ENCODE data around the gene JSRP1.

The JSRP1 gene

GRCh38 chr19:2237051-2237868 is 19.0 kb downstream of the JSRP1 start:
- H3K4me3 ChIP-seq (ENCODE audit: low read length) = peak overlapping the region; percentile 83
- no peak for DNase-seq (ENCODE audit: low read depth, low spot score)

- DNase-seq (ENCODE audit: low read depth, low spot score) = peak; percentile 95
- peak within 1 kb of the TSS; percentile 83 for H3K4me3 ChIP-seq (ENCODE audit: low read length)
Measured at GRCh38 chr19:2236314-2237050, 19.7 kb downstream of the JSRP1 start, which contains the start of the genes PLEKHJ1 and SF3A2. Gene PLEKHJ1 (minus strand): TSS chr19:2236329. CDS start chr19:2236248, 81 bp downstream. Gene SF3A2 (plus strand): TSS chr19:2236824. CDS start chr19:2243419, 6,595 bp downstream.

- peak overlapping the region; percentile 83 for H3K4me3 ChIP-seq (ENCODE audit: low read length)
- no peak for DNase-seq (ENCODE audit: low read depth, low spot score)
Measured at GRCh38 chr19:2236064-2236313, 20.2 kb downstream of the JSRP1 start.

DNA sequence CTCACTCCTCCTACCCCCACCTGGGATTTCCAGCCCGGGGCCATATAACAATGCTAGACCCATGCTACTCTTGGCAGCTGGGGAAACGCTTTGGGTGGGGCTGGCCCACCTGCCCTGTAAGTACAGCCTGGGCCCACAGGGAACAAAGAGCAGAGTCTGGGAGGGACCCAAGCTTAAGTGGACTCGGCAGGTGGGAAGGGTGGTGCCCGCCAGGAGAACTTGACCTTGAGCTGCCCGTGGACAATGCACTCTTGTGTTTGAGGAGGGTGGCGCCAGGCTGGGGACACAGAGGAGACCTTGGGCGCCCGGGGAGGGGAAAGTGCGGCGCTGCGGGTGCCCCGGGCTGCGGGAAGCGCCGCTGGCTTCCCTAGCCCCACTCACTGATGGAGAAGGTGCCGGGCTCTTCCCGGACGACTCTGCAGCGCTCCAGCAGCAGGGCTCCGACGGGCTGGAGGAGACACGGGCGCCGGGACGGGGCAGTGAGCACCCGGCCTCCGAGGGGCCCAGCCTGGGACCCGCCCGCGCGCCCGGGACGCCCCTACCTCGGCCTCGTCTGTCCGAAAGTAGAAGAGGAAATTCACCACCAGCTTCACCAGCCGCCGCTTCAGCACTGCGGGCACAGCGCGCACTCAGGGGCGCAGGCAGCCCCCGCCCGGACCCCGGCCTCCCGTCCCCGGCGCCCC is 20.7 kb downstream of the JSRP1 start:
- H3K4me3 ChIP-seq (ENCODE audit: low read length) = peak overlapping the region; percentile 83
- DNase-seq (ENCODE audit: low read depth, low spot score) = no peak

- peak overlapping the region; percentile 83 for H3K4me3 ChIP-seq (ENCODE audit: low read length)
- no peak for DNase-seq (ENCODE audit: low read depth, low spot score)
Measured at GRCh38 chr19:2234996-2235380, 21.2 kb downstream of the JSRP1 start.

DNA sequence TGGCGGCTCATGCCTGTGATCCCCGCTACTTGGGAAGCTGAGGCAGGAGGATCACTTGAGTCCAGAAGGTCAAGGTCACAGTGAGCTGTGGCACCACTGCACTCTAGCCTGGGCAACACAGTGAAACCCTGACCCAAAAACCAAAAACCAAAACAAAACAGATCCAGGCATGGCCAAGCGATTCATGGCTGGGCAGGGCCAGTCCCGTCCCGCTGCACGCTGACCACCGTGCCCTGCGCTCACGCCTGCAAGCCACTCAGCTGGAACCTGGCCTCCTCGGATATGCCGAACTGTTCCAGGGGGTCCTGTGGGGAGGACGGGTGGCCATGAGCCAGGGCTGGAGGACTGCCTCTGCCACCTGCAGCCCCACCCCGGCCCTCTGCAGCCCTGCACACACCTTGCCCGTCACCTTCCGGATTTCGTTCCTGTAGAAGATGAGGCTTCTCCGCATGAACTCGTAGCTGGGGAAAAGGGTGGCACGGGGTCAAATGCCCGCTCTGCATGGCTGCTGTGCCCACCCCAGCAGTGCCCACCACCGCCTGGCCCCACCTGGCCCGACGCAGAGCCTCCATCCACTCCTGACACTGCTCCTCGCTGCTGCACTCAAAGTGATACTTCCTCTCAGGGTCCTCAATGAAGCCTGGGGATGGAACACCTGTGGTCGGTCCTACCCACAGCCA is 22.5 kb downstream of the JSRP1 start:
- H3K4me3 ChIP-seq (ENCODE audit: low read length) = no peak overlapping the region
- no peak for DNase-seq (ENCODE audit: low read depth, low spot score)

DNA sequence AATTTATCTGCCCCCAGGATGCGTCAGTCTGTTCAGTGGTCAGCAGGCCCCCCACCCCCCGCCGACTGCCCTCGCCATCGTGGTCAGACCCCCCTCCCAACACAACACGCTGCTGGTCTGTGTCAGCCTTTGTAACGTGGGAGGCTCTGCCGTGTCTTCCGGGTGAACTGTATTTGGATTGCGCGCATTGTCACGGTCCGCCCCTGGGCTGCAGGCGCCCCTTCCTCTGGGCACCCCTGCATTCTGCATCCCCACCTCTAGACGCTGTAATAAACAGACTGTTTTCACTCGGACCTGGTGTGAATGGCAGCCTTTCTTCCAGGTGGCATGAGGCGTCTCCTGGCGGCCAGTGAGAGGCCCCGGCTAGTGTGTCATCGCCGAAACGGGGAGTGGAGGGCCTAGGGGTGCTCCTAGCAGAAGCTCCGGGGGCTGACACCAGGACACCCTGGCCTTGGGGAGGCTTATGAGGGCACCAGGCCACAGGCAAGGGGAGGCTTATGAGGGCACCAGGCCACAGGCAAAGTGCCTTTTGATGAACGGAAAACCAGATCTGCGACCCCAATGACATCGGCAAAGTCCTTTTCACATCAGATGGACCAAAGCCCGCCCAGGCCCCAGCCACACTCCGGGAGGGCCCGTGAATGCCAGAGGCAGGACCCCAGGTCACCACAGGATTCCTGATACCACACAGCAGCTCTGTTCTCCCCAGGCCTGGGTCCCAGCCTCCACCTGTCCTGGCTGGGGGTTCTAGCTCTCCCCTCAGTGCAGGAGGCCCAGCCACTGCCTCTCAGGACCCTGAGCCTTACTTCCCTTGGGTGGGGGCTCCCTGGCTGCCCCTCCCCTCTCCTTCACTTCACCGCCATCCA is 23.7 kb downstream of the JSRP1 start:
- no peak overlapping the region for H3K4me3 ChIP-seq (ENCODE audit: low read length)
- DNase-seq (ENCODE audit: low read depth, low spot score) = no peak

DNA sequence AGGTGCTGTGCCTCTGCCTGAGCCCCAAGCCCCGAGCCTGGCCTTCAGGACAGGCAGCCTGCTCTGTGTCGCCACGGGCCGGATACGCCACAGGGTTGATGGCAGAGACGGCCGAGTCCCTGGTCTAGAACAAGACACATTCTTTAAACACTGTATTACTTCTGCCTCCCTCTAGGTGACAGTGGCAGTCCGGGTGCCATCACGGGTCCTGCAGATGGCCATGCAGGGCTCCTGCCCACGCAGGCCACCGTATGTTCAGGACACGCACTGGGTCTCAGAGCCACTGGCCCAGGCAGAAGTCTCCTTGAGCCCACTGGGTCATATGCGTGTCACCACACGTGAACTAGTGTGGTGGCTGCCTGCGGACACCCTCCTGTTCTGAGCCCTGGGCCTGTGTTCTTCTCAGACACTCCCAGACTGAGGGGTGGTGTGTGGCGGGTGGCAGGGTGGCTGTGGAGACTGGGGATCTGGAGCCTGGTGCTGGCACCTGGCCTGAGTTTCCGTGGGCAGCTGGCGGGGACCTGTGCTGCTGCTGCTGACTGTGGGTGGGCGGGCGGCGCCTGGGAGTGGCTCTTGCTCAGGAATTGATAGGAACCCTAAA is 24.5 kb downstream of the JSRP1 start:
- DNase-seq (ENCODE audit: low read depth, low spot score) = no peak
- no peak overlapping the region for H3K4me3 ChIP-seq (ENCODE audit: low read length)

- DNase-seq (ENCODE audit: low read depth, low spot score) = no peak
- no peak overlapping the region for H3K4me3 ChIP-seq (ENCODE audit: low read length)
Measured at GRCh38 chr19:2230807-2231533, 25.2 kb downstream of the JSRP1 start.

DNA sequence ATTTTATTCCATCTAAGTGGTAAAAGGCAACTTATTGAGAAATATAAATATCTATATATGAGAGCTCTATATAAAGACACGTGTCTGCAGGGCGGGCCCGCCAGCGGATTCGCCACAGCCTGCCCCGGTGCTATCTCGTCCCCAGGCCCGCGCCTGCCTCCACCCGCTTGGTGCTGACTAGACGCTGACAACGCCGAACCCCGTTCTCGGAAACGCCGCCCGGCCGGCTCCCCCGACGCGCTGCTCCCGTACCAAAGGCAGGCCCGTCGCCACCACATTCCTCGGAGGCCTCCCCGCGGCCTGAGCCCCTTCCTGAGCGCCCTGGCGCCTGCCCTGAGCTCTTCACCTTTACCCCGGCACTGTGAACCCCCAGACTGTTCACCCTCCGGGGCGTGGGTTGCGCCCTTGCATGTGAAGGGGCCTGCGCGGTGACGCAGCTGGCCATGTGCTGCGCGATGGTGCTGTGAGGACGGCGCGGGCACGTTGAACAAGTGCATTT is 26.1 kb downstream of the JSRP1 start:
- no peak overlapping the region for H3K4me3 ChIP-seq (ENCODE audit: low read length)
- DNase-seq (ENCODE audit: low read depth, low spot score) = no peak

DNA sequence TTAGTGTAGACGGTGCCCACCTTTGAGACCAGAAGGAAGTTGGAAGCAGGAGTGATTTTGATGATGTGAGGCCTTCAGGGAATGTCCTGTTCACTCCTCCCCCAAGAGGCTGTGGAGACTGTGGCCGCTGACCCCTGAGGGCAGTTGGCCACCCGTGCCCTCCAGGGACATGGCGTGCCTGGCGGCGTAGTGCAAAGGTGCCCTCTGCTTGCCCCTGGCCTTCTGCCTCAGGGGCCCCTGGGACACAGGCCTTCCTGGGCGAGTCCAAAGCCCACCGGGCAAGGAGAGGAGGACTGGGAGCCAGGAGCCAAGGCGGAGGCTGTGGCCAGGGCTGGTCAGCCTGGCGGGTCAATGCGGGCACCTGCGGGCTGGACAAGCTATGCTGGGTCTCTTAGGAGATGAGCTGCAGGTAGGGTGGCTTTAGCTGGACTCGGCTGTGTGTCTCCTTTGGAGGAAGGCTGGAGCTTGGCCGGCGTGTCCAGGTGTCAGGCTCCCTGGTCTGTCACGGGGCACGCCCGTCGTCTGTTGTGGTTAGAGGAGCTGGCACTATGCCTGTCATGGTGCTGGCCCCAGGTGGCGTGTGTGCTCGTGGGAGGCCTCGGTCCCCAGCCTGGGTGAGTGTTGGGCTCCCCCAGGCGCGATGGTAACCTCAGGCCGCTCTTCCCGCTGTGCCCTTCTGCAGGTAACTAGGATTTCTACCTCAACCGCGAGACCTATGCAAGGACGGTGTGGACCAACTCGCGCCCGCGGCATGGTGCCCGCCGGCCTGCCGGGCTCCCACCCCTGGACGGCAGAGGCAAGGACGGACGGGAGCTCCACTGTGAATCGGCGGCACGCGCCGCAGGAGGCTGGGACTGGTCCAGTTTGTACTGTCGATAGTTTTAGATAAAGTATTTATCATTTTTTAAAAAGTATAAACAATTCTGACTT is 26.8 kb downstream of the JSRP1 start:
- H3K4me3 ChIP-seq (ENCODE audit: low read length) = no peak overlapping the region
- no peak for DNase-seq (ENCODE audit: low read depth, low spot score)

DNA sequence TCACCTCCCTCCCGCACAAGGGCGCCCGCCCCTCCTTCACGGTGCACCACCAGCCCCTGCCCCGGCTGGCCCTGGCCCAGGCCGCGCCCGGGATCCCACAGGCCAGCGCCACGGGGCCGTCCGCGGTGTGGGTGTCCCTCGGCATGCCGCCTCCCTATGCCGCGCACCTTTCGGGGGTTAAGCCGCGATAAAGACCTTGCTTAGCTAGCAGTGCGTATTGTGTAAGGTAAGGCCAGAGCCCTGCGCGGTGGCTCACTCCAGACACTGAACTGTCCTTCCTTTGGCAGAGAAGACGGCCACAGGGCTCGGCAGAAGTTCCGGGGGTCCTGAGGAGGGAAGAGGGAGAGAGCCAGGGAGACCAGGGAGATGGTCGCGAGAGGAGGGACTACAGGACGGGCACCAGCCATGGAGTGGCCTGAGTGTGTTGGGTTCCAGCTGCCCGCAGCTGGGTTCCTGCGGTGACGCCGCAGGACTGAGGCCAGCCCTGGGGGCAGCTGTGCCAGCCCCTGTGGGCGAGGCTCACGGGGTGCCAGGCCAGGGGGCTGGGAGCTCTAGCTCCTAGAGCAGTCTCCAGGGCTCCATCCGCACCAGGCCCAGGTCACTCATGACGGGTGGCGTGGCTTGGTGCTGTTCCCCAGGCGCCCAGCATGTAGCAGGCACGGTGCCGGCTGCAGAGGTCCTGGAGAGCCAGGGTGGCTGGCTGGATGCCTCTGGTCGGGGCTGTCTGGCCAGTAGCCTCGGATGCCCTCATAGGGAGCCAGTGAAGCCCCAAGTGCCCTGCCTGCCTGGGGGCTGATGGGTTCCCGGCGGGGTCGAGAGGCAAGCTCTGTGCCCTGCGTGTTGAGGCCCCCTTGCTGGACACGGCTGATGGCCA is 27.8 kb downstream of the JSRP1 start:
- H3K4me3 ChIP-seq (ENCODE audit: low read length) = no peak overlapping the region
- DNase-seq (ENCODE audit: low read depth, low spot score) = no peak

DNA sequence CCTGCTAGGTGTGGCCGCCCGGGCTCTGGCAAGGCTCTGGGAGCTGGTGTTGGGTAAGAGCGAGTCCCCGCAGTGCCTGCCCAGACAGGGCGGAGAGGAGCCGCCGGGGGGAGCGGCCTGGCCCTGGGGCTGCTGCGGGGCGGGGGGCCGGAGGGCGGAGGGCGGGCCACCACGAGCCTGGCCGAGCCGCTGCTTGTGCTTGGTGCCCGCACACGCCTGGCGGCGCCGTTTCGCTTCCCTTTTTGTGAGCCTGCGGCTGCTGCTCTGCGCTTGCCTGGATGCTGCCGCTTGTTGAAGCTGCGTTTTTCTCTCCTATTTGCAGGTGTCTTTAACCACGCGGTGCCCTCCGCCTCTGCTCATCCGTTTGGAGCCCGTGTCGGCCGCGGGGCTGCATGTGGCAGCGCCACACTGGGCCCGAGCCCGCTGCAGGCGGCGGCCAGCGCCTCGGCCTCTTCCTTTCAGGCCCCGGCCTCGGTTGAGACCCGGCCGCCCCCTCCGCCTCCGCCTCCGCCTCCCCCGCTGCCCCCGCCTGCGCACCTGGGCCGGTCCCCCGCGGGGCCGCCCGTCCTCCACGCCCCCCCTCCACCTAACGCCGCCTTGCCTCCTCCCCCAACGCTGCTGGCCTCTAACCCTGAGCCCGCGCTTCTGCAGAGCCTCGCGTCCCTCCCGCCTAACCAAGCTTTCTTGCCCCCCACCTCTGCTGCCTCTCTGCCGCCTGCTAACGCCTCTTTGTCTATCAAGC is 28.6 kb downstream of the JSRP1 start:
- no peak for DNase-seq (ENCODE audit: low read depth, low spot score)
- H3K4me3 ChIP-seq (ENCODE audit: low read length) = no peak overlapping the region

- no peak for DNase-seq (ENCODE audit: low read depth, low spot score)
- no peak overlapping the region for H3K4me3 ChIP-seq (ENCODE audit: low read length)
Measured at GRCh38 chr19:2226840-2227360, 29.3 kb downstream of the JSRP1 start.

Data from Jurkat, Clone E6-1 (cell line).